ENCODE results near the gene CLSTN3. TPM values are rescaled to one million over a fixed set of nuclear protein-coding genes. Genes with fewer than 3 reads are reported as not detected.
"Not testable (repeated sequence)": the region's sequence is repeated elsewhere in the genome, so short reads cannot be mapped to it uniquely, and the experiment has no call there.

CLSTN3 gene
- total and polyA plus RNA-seq, 9 of the 15 experiments (the other 6 are each of a cell fraction or from before 2014, with no cell fraction given), result 0.08 to 23.2 (median 11.0) TPM

GRCh38 chr12:7106082-7106481, 24.1 kb upstream of the CLSTN3 start:
- in situ Hi-C loops (cut with MboI) (no loop called here), intact Hi-C loops (cut with micrococcal nuclease) (no loop called here)
- no peak for ATAC-seq
- Histone ChIP-seq H3K4me2 (ENCODE audit: insufficient read depth, low read length) (no peak overlapping the region), H3K27me3 (ENCODE audit: control insufficient read depth in 2 of 2, insufficient read depth in 2 of 2, low read length in 2 of 2) (no peaks in the 10 kb centered on the region), H3K36me3 (ENCODE audit: control insufficient read depth, insufficient read depth, low read length) (peaks cover 30% of the 10 kb centered on the region; the same call in 2 of the 3 replicates), H3K9me1 (ENCODE audit: control insufficient read depth, insufficient read depth, low read length) (no peaks in the 10 kb centered on the region), H3K4me1 (replicated peaks in 1 of 2; ENCODE audit: control insufficient read depth in 2 of 2, insufficient read depth in 2 of 2, low read length in 2 of 2) (peaks cover 6 to 16% of the 10 kb centered on the region in 2 experiments), H4K20me1 (replicated peaks; ENCODE audit: control insufficient read depth, insufficient read depth, low read length) (no peaks in the 10 kb centered on the region), H2AFZ (ENCODE audit: low read depth, low read length) (no peak overlapping the region), H3K79me2 (ENCODE audit: control insufficient read depth, insufficient read depth, low read length) (peaks cover 41% of the 10 kb centered on the region), H3K9ac (ENCODE audit: insufficient read depth in 1 of 2, low read depth in 2 of 2, low read length in 2 of 2) (no peak overlapping the region), H3K9me3 (replicated peaks; ENCODE audit: control insufficient read depth, insufficient read depth, low read depth, low read length) (peaks cover 3% of the 10 kb centered on the region), H3K4me3 (no peak overlapping the region), H3K27ac (ENCODE audit: extremely low read depth, low read depth, low read length) (no peak overlapping the region)
- no peak for TF ChIP-seq ZNF174 (CRISPR knock-in tag; IDR thresholded peaks at IDR 0.05)
- TF ChIP-seq CCNT2 (IDR thresholded peaks at IDR 0.05; ENCODE audit: borderline replicate concordance, extremely low read depth, insufficient read length, low read depth, low read length), result no peak
- no peak for TF ChIP-seq ZNF75A (CRISPR knock-in tag; IDR thresholded peaks at IDR 0.05)
- 0 out of 2 replicates have a peak, but pooled peaks have one; percentile 55 for TF ChIP-seq TRIM28 (IDR thresholded peaks at IDR 0.05)
- TF ChIP-seq ZNF253 (CRISPR knock-in tag; conservative IDR thresholded peaks at IDR 0.05), result no peak
- TF ChIP-seq PHF20 (IDR thresholded peaks at IDR 0.05; ENCODE audit: partially characterized antibody), result no peak
- TF ChIP-seq ZFP1 (CRISPR knock-in tag; IDR thresholded peaks at IDR 0.05), result peak; percentile 85
- FAIRE-seq, result no peak
- no peak for DNase-seq (ENCODE audit: extremely low read depth in 1 of 4, low spot score in 3 of 4)
- POLR2A ChIA-PET, result no interaction called here
- no TSS peak for BruUV-seq (replicated peaks)
- 71% methylated on average over 1 of the region's 1 CpG for WGBS (ENCODE audit: insufficient coverage, low coverage, missing lambda C conversion rate)
- CTCF ChIA-PET (ENCODE audit: low intra/inter-chr PET ratio), result no interaction called here

- peaks cover 6 to 16% of the 10 kb centered on the region in 2 experiments for H3K4me1 ChIP-seq (replicated peaks in 1 of 2; ENCODE audit: control insufficient read depth in 2 of 2, insufficient read depth in 2 of 2, low read length in 2 of 2)
- whole genome bisulfite sequencing (ENCODE audit: insufficient coverage, low coverage, missing lambda C conversion rate), result 100% methylated on average over 5 of the region's 5 CpGs
- ATAC-seq; intact Hi-C loops (cut with micrococcal nuclease); FAIRE-seq; H3K9ac ChIP-seq (ENCODE audit: insufficient read depth in 1 of 2, low read depth in 2 of 2, low read length in 2 of 2); H3K9me3 ChIP-seq (replicated peaks; ENCODE audit: control insufficient read depth, insufficient read depth, low read depth, low read length); H4K20me1 ChIP-seq (replicated peaks; ENCODE audit: control insufficient read depth, insufficient read depth, low read length); H3K4me2 ChIP-seq (ENCODE audit: insufficient read depth, low read length); BruUV-seq (replicated peaks); DNase-seq (ENCODE audit: extremely low read depth in 1 of 4, low spot score in 3 of 4); H3K27me3 ChIP-seq (ENCODE audit: control insufficient read depth in 2 of 2, insufficient read depth in 2 of 2, low read length in 2 of 2); in situ Hi-C loops (cut with MboI); H3K4me3 ChIP-seq; H3K27ac ChIP-seq (ENCODE audit: extremely low read depth, low read depth, low read length); CTCF ChIA-PET (ENCODE audit: low intra/inter-chr PET ratio); H3K9me1 ChIP-seq (ENCODE audit: control insufficient read depth, insufficient read depth, low read length); H2AFZ ChIP-seq (ENCODE audit: low read depth, low read length): not testable (repeated sequence)
- peak; percentile 70 for TF ChIP-seq BCOR (IDR thresholded peaks at IDR 0.05)
- TF ChIP-seq RBM25 (IDR thresholded peaks at IDR 0.05; ENCODE audit: low read depth, low read length, severe bottlenecking), result peak; percentile 43
- peak; percentile 94 for TF ChIP-seq ZNF121 (CRISPR knock-in tag; conservative IDR thresholded peaks at IDR 0.05)
- peaks cover 25% of the 10 kb centered on the region; the same call in 2 of the 3 replicates for H3K36me3 ChIP-seq (ENCODE audit: control insufficient read depth, insufficient read depth, low read length)
- POLR2A ChIA-PET, result interaction anchor here (0.5 to 3.3 kb wide), 7 partner anchors 11 to 387 kb away, joined by 3 to 23 read pairs (median 4); partner anchors contain the start of genes C12orf57 and RNU7-1
- H3K79me2 ChIP-seq (ENCODE audit: control insufficient read depth, insufficient read depth, low read length), result peaks cover 41% of the 10 kb centered on the region
Measured at GRCh38 chr12:7107181-7107580, 23.0 kb upstream of the CLSTN3 start.

Measured in K562 (cell line).